GM12801 (cell line): ENCODE data around the gene TNFAIP3.

Experiments
- TF ChIP-seq, protein P1 (sequence below): IDR thresholded peaks from one replicate; pipeline ENCODE4 v1.5.1; 2011; ENCODE audit warnings: control low read depth; ENCODE audit not compliant: insufficient read length; ENCODE audit errors: extremely low read depth

TNFAIP3 gene

GRCh38 chr6:137846772-137847313 lies 20.2 kb upstream of the TNFAIP3 start:
- TF ChIP-seq, protein P1, sequence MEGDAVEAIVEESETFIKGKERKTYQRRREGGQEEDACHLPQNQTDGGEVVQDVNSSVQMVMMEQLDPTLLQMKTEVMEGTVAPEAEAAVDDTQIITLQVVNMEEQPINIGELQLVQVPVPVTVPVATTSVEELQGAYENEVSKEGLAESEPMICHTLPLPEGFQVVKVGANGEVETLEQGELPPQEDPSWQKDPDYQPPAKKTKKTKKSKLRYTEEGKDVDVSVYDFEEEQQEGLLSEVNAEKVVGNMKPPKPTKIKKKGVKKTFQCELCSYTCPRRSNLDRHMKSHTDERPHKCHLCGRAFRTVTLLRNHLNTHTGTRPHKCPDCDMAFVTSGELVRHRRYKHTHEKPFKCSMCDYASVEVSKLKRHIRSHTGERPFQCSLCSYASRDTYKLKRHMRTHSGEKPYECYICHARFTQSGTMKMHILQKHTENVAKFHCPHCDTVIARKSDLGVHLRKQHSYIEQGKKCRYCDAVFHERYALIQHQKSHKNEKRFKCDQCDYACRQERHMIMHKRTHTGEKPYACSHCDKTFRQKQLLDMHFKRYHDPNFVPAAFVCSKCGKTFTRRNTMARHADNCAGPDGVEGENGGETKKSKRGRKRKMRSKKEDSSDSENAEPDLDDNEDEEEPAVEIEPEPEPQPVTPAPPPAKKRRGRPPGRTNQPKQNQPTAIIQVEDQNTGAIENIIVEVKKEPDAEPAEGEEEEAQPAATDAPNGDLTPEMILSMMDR = no peak

GRCh38 chr6:137847748-137848147 lies 19.3 kb upstream of the TNFAIP3 start:
- TF ChIP-seq, protein P1 = no peak

DNA sequence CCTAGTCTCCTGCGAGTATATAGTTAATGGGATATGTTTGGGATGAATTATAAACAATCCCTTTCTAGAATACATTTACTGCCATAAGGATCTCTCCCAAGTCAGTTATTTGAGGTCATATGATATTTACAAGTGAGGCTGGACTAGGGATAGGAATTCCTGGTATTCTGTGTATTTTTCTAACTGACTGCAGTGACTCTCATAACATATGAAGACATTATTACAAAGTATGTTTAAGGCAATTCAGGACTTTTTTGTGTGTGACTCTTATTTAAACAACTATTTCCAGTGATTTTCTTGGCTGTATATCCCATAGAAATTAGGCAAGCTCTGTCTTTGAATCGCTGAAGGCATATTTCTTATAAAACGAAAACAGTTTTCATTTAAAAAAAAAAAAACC lies 18.4 kb upstream of the TNFAIP3 start:
- TF ChIP-seq, protein P1 = no peak

DNA sequence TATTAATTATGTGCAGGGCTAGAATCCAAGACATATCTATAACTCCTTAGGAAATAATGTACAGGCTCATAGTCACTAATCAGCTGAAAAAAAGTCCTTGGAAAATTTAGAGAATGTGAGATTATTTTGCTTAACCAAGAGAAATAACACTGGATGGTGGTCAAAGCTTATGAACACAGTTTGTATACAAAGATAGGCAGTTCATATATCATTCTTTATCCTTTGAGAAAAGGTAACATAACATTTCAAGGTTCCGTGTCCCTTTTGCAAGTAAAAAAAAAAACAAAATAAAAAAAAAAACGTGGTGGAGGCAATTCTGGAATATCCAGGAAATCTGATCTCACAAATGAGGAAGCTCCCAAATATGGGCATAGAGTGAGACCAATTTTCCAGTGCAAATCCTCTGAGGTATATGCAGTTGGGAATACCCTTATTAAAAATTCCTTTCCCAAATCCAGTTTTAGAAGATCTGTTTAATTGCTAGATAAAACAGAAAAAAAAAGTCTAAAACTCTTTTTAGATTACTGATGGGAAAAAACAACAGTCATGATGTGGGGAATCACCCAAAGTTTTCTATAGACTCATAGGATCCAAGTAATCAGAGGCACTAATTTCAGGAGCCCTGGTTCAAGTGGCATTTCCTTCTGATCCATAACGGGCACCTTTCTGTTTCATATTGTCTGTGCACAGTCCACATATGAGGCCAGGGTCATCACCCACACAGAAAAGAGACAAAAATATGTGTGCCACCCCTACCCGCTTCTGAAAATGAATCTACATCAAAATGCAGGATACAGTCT lies 17.7 kb upstream of the TNFAIP3 start:
- TF ChIP-seq, protein P1 = no peak

- TF ChIP-seq, protein P1 = no peak
These were observed 16.9 kb upstream of the TNFAIP3 start for GRCh38 chr6:137849981-137850714.

DNA sequence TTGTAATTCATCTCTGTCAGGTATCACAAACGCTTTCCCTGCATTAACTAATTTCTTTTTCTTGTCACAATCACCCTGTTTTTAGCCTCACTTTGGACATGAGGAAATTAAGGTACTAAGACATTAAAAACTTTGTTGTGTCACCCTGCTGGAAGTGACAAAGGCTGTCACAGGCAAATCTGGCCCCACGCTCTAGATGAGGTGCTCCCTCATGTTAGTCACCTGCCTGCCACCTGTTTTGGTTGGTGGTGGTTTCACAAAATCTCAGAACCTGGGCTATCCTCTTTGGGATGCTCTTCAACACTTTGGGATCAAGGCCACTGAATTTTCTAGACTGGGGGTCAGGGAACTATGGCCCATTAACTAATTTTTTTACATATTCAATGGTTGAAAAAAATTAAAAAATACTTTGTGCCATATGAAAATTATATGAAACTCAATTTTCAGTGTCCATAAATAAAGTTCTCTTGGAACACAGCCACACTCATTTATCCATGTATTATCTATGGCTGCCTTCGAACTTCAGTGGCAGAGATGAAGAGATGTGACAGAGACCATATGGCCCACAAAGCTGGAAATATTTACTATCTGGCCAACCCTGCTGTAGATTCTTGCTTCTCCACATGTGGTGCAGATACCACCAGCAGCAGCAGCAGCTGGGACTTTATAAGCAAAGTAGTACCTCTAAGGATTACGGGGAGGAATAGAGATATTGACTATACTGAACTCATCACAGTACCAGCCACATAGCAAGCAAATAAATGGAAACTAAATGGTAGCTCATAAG lies 16.1 kb upstream of the TNFAIP3 start:
- TF ChIP-seq, protein P1 = no peak

GRCh38 chr6:137851669-137852068 lies 15.4 kb upstream of the TNFAIP3 start:
- TF ChIP-seq, protein P1 = no peak
